ENCODE results near the gene ZDHHC5.
A peak's percentile ranks its signal among the peaks of the same experiment; 100 is the strongest.
"Not testable (repeated sequence)": the region's sequence is repeated elsewhere in the genome, so short reads cannot be mapped to it uniquely, and the experiment has no call there.

The ZDHHC5 gene

GRCh38 chr11:57641011-57641807, 26.7 kb upstream of the ZDHHC5 start:
- in situ Hi-C loops (cut with MboI; ENCODE audit: low pct_unique_long_range_greater_than_20kb, low sequenced_read_pairs): loop anchor here (5.0 to 10.0 kb wide), 2 partner anchors 74 to 146 kb away; partner anchors contain the start of gene UBE2L6
- peak; percentile 78 for DNase-seq

- DNase-seq: no peak
- in situ Hi-C loops (cut with MboI; ENCODE audit: low pct_unique_long_range_greater_than_20kb, low sequenced_read_pairs): loop anchor here (5.0 to 10.0 kb wide), 2 partner anchors 77 to 149 kb away; partner anchors contain the start of gene UBE2L6
Measured at GRCh38 chr11:57643802-57644201, 24.1 kb upstream of the ZDHHC5 start.

GRCh38 chr11:57644748-57645688, 22.9 kb upstream of the ZDHHC5 start:
- DNase-seq: peak; percentile 78
- in situ Hi-C loops (cut with MboI; ENCODE audit: low pct_unique_long_range_greater_than_20kb, low sequenced_read_pairs): loop anchor here (5.0 to 10.0 kb wide), 2 partner anchors 78 to 150 kb away; partner anchors contain the start of gene UBE2L6

- in situ Hi-C loops (cut with MboI; ENCODE audit: low pct_unique_long_range_greater_than_20kb, low sequenced_read_pairs): loop anchor here (10.0 kb wide), 1 partner anchor 151 kb away; no protein-coding TSS in a partner anchor
- DNase-seq: no peak
Measured at GRCh38 chr11:57645689-57646085, 22.2 kb upstream of the ZDHHC5 start.

- DNase-seq: no peak
- in situ Hi-C loops (cut with MboI; ENCODE audit: low pct_unique_long_range_greater_than_20kb, low sequenced_read_pairs): loop anchor here (10.0 kb wide), 1 partner anchor 151 kb away; no protein-coding TSS in a partner anchor
Measured at GRCh38 chr11:57646194-57646798, 21.6 kb upstream of the ZDHHC5 start.

GRCh38 chr11:57646799-57647303, 21.1 kb upstream of the ZDHHC5 start:
- in situ Hi-C loops (cut with MboI; ENCODE audit: low pct_unique_long_range_greater_than_20kb, low sequenced_read_pairs): loop anchor here (10.0 kb wide), 1 partner anchor 152 kb away; no protein-coding TSS in a partner anchor
- DNase-seq: no peak

- no peak for DNase-seq
- in situ Hi-C loops (cut with MboI; ENCODE audit: low pct_unique_long_range_greater_than_20kb, low sequenced_read_pairs): loop anchor here (10.0 kb wide), 1 partner anchor 153 kb away; no protein-coding TSS in a partner anchor
Measured at GRCh38 chr11:57647372-57647771, 20.5 kb upstream of the ZDHHC5 start.

GRCh38 chr11:57647960-57648800, 19.7 kb upstream of the ZDHHC5 start:
- in situ Hi-C loops (cut with MboI; ENCODE audit: low pct_unique_long_range_greater_than_20kb, low sequenced_read_pairs): loop anchor here (10.0 kb wide), 1 partner anchor 153 kb away; no protein-coding TSS in a partner anchor
- DNase-seq: no peak

GRCh38 chr11:57648801-57649735, 18.8 kb upstream of the ZDHHC5 start:
- in situ Hi-C loops (cut with MboI; ENCODE audit: low pct_unique_long_range_greater_than_20kb, low sequenced_read_pairs): loop anchor here (10.0 kb wide), 1 partner anchor 154 kb away; no protein-coding TSS in a partner anchor
- no peak for DNase-seq

- DNase-seq: peak; percentile 61
- in situ Hi-C loops (cut with MboI; ENCODE audit: low pct_unique_long_range_greater_than_20kb, low sequenced_read_pairs): loop anchor here (10.0 kb wide), 1 partner anchor 155 kb away; no protein-coding TSS in a partner anchor
Measured at GRCh38 chr11:57649826-57650738, 17.8 kb upstream of the ZDHHC5 start, which contains the start of gene YPEL4. YPEL4 (minus strand) TSS chr11:57649912; CDS start chr11:57647107, 2,805 bp downstream.

- no peak for DNase-seq
- in situ Hi-C loops (cut with MboI; ENCODE audit: low pct_unique_long_range_greater_than_20kb, low sequenced_read_pairs): no loop called here
Measured at GRCh38 chr11:57650739-57651090, 17.2 kb upstream of the ZDHHC5 start.

GRCh38 chr11:57651408-57651807, 16.5 kb upstream of the ZDHHC5 start:
- in situ Hi-C loops (cut with MboI; ENCODE audit: low pct_unique_long_range_greater_than_20kb, low sequenced_read_pairs): no loop called here
- no peak for DNase-seq

- DNase-seq; in situ Hi-C loops (cut with MboI; ENCODE audit: low pct_unique_long_range_greater_than_20kb, low sequenced_read_pairs): not testable (repeated sequence)
Measured at GRCh38 chr11:57652230-57652629, 15.7 kb upstream of the ZDHHC5 start.

- DNase-seq: no peak
- in situ Hi-C loops (cut with MboI; ENCODE audit: low pct_unique_long_range_greater_than_20kb, low sequenced_read_pairs): no loop called here
Measured at GRCh38 chr11:57652662-57653061, 15.3 kb upstream of the ZDHHC5 start.

GRCh38 chr11:57653163-57653562, 14.8 kb upstream of the ZDHHC5 start:
- in situ Hi-C loops (cut with MboI; ENCODE audit: low pct_unique_long_range_greater_than_20kb, low sequenced_read_pairs): no loop called here
- DNase-seq: peak; percentile 75

GRCh38 chr11:57656885-57657193, 11.1 kb upstream of the ZDHHC5 start:
- in situ Hi-C loops (cut with MboI; ENCODE audit: low pct_unique_long_range_greater_than_20kb, low sequenced_read_pairs): no loop called here
- no peak for DNase-seq
